GM21717 (cell line): Measurements from ENCODE around the gene ANXA6.

Experiments
- ATAC-seq: cut with Tn5 transposase; IDR thresholded peaks from one replicate; pipeline ENCODE4 v1.9.1; 2021; ENCODE audit warnings: mild to moderate bottlenecking, moderate library complexity; ENCODE audit not compliant: unreplicated experiment

Gene ANXA6

GRCh38 chr5:151106043-151106442 lies 51.5 kb downstream of the ANXA6 start:
- no peak for ATAC-seq

DNA sequence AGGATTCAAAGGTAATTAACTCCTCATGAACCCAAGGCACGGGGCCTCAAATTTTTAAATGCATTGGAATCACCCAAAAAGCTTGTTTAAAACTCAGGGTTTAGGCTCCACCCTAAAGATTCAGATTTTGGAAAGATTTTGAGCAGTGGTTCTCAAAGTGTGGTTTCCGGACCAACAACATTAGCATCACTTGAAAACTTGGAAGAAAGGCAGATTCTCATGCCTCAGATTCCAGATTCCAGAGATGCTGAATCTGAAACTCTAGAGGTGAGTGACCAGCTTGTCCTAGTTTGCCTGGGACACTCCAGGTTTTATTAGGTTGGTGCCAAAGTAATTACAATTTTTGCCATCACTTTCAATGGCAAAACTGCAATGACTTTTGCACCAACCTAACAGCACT lies 52.0 kb downstream of the ANXA6 start:
- ATAC-seq: no peak

DNA sequence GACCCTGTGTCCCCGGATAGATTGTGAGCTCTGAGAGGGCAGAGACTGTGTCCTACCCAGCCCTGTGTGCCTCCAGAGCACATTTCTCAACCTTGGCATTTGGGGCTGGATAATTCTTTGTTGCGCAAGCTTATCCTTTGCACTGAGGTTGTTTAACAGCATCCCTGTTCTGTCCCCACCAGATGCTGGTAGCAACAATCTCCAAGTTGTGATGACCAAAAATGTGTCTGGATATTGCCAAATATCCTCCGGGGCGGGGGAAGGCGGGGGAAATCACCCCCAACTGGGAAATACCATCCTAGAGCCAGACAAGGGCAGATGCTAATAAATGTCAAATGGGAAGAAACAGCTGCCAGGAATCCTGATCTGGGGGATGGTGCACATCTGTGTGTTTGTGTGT lies 52.8 kb downstream of the ANXA6 start:
- no peak for ATAC-seq

DNA sequence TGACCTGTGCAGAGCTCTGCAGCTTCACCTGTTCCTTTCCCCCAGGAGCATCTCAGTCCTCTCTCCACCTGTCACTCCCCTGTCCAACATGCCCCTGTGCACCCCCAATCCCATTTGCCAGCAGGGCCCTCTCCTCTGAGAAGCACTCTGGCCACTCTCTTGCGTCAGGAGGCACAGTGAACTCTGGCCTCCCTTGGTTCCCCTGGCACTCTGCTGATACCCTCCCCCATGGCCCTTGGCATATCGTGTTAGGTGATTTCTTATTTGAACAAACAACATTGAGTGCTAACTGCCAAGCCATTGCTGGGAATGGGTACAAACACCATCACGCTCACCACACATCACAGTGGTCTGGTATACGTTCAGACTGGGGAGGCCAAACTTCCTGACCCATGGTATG lies 55.8 kb downstream of the ANXA6 start:
- ATAC-seq: no peak

- ATAC-seq: no peak
Measured at GRCh38 chr5:151101151-151101550, 56.4 kb downstream of the ANXA6 start.

DNA sequence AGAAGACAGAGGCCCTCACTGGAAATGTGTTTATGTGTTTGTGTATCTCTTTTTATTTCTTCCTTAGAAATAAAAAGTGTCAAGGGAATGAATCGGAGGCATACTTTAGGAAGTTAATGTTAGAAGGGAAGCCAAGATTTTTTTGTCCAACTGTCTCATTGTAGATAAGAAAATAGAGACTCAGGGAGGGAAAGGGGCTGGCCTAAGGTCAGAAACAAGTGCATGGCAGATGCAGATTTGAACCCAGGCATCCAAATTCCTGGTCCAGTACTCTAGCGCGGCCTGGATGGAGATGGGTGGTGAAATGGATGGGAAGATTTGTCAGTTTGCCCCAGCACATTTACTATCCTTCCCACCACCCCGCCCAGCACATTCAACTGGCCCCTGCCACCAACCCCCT lies 56.9 kb downstream of the ANXA6 start:
- no peak for ATAC-seq

DNA sequence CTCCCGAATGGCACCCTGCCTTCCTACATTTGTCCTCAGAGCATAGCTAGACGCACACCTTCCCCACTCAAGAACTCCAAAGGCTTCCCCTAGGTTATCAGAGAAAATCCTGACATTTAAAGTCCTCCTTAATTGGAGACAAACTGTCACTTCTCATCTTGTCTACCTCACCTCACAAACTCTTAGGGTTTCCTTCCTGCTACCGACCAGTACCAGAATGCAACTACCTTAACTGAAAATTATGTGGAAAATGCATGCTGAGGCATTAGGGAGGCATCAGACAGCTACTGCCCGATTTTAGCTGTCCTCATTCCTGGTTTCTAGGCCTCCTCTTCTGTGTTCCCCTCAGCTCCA lies 58.8 kb downstream of the ANXA6 start:
- ATAC-seq: no peak

DNA sequence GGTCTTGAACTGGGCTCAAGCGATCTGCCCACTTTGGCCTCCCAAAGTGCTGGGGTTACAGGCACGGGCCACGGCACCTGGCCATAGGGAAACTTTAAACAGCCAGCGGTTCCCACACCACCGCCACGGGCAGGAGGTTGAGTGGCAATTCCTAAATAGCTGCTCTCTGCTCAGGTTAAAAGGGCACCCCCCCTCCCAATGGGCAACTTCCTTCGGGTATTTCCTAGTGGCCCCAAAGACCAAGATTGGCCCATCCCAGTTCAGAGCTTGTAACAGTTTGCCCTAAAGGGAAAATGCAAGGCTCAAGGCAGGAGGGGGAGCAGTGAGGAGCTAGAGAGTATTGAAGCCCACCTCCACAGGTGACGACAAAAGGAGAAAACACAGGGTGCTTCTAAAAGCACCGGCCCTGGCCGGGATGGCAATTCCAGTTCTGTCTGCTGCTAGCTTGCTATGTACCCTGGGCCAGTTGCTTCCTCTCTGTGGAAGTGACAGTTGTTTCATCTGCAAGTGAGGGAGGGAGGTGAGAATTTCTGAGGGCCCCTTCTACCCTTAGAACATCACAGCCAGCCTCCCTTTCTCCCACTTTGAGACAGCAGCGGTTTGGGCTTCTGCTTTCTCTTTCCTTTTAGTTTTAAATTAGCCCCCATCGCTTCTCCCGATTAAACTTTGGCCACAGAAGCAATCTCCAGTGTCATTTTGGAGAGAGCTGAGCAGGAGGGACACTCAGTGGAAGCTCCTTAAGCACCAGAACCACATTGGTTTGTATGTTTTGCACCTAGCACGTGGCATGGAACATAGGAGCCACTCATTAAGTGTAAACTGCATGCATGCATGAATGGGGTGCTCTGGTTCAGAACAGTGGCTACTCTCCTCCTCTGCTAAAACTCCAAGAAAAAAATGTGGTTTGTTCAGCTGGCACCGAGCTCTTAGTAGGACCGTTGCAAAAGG lies 59.5 kb downstream of the ANXA6 start:
- ATAC-seq: peak; percentile 49

DNA sequence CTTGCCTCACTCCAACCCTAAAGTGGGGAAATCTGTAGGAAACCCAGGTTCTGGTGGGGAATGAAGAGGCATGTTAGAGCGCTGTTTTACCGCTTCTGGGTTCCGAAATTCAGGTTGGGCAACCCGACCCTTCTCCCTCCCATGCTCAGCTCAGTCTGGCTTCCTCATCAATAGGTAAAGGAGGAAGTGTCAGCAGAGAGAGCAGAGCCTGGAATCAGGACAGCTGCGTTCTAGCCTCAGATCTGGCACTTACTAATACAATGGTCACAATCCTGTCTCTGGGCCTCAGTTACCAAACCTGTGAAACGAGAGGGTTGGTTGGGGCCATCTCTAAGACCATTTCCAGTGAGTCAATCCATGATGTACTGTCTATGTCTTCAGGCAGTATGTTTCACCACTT lies 60.5 kb downstream of the ANXA6 start:
- no peak for ATAC-seq

- no peak for ATAC-seq
Measured at GRCh38 chr5:151096001-151096373, 61.6 kb downstream of the ANXA6 start.

- ATAC-seq: no peak
Measured at GRCh38 chr5:151095341-151096000, 62.1 kb downstream of the ANXA6 start.

DNA sequence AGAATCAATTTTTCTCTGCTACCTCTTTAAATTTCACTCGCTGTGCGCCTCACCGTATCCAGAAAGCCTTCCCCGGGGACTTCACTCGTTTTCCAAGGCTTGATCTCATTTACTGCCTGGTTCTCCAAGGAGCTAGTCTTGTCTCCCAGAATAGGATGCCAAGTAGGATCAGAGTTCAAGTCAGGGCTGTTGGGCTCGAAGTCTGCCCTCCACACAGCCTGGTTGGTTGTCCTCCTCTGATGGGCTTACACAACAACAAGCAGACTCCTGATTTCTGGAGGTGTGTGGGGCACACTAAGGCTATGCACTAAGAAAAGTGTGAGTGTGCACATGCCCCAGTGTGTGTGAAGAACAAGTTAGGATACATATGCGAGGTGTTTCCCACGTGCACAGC lies 62.7 kb downstream of the ANXA6 start:
- ATAC-seq: no peak

- peak; percentile 73 for ATAC-seq
Measured at GRCh38 chr5:151094030-151094851, 63.3 kb downstream of the ANXA6 start.

- ATAC-seq: peak; percentile 3
Measured at GRCh38 chr5:151093476-151093889, 64.1 kb downstream of the ANXA6 start.

GRCh38 chr5:151092762-151093161 lies 64.8 kb downstream of the ANXA6 start:
- no peak for ATAC-seq

GRCh38 chr5:151089726-151090125 lies 67.9 kb downstream of the ANXA6 start:
- no peak for ATAC-seq

- no peak for ATAC-seq
Measured at GRCh38 chr5:151088986-151089385, 68.6 kb downstream of the ANXA6 start.

DNA sequence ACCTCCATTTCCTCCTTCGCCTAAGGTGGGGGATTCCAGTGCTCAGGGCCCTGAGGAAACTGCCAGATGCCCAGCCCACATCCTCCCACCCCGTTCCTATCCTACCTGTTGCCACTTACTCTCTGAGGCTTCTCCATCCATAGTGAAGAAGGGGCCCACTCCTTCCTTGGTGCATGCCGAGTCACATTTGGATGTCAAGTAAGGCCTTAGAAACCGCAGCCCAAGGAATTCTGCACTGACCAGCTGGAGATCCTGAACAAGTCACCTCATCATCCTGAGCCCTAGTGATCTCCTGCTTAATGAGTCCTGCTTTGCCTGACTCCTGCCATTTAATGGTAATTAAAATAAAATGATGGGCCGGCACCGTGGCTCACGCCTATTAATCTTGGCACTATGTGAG lies 70.1 kb downstream of the ANXA6 start:
- no peak for ATAC-seq

DNA sequence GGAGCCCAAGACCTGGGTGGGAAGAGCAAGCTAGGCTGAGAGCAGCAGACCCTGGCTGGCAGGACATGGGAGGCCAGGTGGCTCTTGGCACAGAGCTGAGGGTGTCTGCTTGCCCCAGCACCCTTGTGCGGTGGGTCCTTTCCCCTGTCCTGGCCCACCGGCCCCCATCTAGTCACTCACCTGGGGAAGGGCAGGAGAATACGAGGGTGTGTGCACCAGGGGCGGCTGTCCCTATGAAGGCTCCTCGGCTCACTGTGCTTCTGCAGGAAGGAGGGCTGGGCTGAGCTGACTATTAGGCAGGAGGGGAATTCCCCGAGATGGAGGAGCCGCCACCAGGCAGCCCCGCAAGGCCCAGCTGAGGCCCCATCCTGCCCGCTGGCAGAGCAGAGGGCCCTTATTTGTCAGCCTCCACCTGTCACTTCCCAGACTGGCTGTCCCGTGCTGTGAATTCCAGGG lies 70.6 kb downstream of the ANXA6 start:
- ATAC-seq: peak; percentile 57

DNA sequence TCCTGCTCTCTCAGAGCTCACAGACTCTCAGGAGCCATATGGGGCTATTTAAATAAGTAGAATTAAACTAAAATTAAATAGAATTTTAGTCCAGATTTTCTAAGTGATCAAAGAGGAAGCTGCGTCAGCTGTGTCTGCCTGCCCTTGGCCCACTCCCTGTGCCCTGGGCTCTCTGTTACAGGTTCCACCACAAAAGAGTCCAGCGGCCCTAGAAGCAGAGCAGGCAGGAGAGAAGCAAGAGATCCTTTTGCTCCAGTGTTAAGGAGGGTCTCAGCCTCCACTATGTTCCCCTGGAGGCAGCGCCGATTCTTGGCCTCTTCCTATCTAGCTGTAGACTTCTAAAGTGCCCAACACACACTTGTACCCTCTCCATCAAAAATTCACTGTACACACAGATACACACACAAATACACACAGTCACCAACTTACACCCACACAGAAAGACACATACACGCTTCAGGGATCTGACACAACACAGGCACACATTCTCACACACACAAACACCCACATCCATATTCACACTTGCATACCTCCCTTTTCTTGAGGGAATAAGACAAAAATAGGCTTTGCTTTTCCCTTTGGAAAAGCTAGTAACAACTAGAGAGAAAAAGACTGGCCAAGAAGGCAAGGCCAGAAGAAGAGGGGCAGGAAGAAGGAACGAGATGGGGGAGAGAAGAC lies 71.2 kb downstream of the ANXA6 start:
- ATAC-seq: no peak

DNA sequence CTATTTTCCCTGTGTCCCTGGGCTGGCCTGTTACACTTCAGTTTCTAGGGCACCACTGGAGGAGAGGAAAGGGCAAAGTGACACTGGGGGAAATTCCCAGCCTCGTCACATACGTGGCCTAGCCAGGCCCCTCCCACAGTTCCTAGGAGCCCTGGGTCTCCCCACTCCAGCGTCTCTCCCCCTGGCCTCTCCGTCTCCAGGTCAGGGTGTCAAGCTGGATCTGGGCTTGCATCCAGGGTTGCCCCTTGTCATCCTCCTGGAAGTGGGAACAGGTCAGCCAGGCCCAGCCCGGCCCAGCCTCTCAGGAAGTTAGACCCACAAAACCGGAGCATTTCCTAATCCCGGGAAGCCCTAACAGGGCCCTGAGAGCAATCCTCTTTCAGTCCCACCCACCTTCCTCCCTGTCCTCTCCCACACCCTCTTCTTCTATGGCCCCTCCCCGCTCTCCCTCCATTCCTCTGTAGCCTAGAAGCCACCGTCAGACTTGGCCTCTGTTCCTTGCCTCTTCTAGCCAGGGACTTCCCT lies 72.0 kb downstream of the ANXA6 start:
- no peak for ATAC-seq
